ENCODE data around the gene CSF3R. TPM values are rescaled to one million over a fixed set of nuclear protein-coding genes. Genes with fewer than 3 reads are reported as not detected.

CSF3R gene
- total RNA-seq, 1 experiment from 2014 or later, result not detected

DNA sequence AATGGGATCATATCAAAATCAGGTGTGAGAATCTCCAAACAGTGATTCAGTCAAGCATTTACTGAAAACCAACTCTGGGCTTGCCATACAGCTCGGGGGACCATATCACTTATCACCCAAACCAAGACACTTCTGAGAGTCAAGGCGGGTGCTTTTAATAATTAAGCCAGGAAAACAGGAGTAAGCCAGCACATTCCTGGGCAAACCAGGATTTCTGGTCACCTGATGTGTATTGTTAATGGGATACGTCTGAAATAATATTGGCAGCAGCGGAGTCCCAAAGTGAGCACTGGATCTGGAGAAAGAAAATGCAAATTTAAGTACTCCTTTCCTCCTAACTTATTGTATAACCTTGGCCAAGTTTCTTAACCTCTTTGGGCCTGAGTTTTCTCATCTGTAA lies 50.1 kb downstream of the CSF3R start:
- no peaks in the 10 kb centered on the region for H3K36me3 Mint-ChIP-seq (ENCODE audit: insufficient read depth in 1 of 3, low read depth in 3 of 3)
- Histone ChIP-seq H2AFZ (ENCODE audit: low read length) (no peak overlapping the region), H3K14ac (ENCODE audit: insufficient read depth, low read length) (no peak overlapping the region), H3K27ac (ENCODE audit: insufficient read length, low read depth, low read length) (no peak overlapping the region), H2BK5ac (ENCODE audit: insufficient read length, low read length) (no peak overlapping the region), H3K4me2 (ENCODE audit: insufficient read depth, insufficient read length, low read length) (no peak overlapping the region), H3K79me2 (ENCODE audit: insufficient read depth, low read length) (no peaks in the 10 kb centered on the region), H3K23ac (ENCODE audit: insufficient read length, low read depth, low read length) (no peak overlapping the region), H4K91ac (ENCODE audit: insufficient read length, low read depth, low read length) (no peak overlapping the region), H3K79me1 (ENCODE audit: insufficient read depth, low read depth, low read length, poor library complexity, severe bottlenecking) (no peaks in the 10 kb centered on the region), H2BK120ac (ENCODE audit: low read depth, low read length, poor library complexity, severe bottlenecking) (no peak overlapping the region), H3K56ac (ENCODE audit: insufficient read length, low read depth, low read length) (no peak overlapping the region), H3K4ac (ENCODE audit: low read depth, low read length) (no peak overlapping the region), H4K8ac (replicated peaks; ENCODE audit: insufficient read length, low read depth, low read length) (no peak overlapping the region), H2BK20ac (ENCODE audit: low read depth, low read length, poor library complexity, severe bottlenecking) (no peak overlapping the region), H3K18ac (ENCODE audit: insufficient read length, low read depth, low read length) (no peak overlapping the region), H2BK12ac (ENCODE audit: insufficient read length, low read depth, low read length) (no peak overlapping the region), H3K9me3 (ENCODE audit: control insufficient read depth, low read depth, low read length) (no peaks in the 10 kb centered on the region), H4K20me1 (ENCODE audit: control insufficient read depth, insufficient read depth, insufficient read length) (no peaks in the 10 kb centered on the region), H3K9ac (ENCODE audit: extremely low read depth, insufficient read length, low read length) (no peak overlapping the region), H3K4me1 (ENCODE audit: insufficient read depth, low read length) (no peaks in the 10 kb centered on the region), H2BK15ac (ENCODE audit: low read depth, low read length) (no peak overlapping the region), H3T11ph (ENCODE audit: low read length) (no peak overlapping the region), H3K27me3 (ENCODE audit: insufficient read depth, low read length) (no peaks in the 10 kb centered on the region), H4K5ac (ENCODE audit: insufficient read length, low read depth, low read length) (no peak overlapping the region), H3K23me2 (ENCODE audit: insufficient read length, low read depth, low read length, poor library complexity, severe bottlenecking) (no peaks in the 10 kb centered on the region), H2AK5ac (ENCODE audit: insufficient read length, low read length) (no peak overlapping the region)
- H3K9me3 Mint-ChIP-seq, result no peaks in the 10 kb centered on the region
- WGBS (ENCODE audit: extremely low coverage, insufficient read length, low lambda C conversion rate), result no CpG with 5 or more reads among the region's 4 CpGs
- TF ChIP-seq, protein P1, sequence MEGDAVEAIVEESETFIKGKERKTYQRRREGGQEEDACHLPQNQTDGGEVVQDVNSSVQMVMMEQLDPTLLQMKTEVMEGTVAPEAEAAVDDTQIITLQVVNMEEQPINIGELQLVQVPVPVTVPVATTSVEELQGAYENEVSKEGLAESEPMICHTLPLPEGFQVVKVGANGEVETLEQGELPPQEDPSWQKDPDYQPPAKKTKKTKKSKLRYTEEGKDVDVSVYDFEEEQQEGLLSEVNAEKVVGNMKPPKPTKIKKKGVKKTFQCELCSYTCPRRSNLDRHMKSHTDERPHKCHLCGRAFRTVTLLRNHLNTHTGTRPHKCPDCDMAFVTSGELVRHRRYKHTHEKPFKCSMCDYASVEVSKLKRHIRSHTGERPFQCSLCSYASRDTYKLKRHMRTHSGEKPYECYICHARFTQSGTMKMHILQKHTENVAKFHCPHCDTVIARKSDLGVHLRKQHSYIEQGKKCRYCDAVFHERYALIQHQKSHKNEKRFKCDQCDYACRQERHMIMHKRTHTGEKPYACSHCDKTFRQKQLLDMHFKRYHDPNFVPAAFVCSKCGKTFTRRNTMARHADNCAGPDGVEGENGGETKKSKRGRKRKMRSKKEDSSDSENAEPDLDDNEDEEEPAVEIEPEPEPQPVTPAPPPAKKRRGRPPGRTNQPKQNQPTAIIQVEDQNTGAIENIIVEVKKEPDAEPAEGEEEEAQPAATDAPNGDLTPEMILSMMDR (conservative IDR thresholded peaks at IDR 0.05), result no peak
- H3K4me3 Mint-ChIP-seq, result no peak overlapping the region
- H3K27ac Mint-ChIP-seq, result no peak overlapping the region
- H3K4me1 Mint-ChIP-seq, result no peaks in the 10 kb centered on the region
- H3K27me3 Mint-ChIP-seq (ENCODE audit: low read depth), result no peaks in the 10 kb centered on the region
- DNase-seq, result no peak

Data from H9 (cell line).